A673 (cell line): ENCODE results near the gene PTHLH. TPM values are rescaled to one million over a fixed set of nuclear protein-coding genes. Genes with fewer than 3 reads are reported as not detected.

Source experiments
- BruUV-seq: library from RNA; stranded (reverse); fragments of 400-500 nt; replicated peaks from 2 replicates; lab custom pipeline; 2021; lab: Mats Ljungman, UMichigan
- CTCF ChIA-PET: fragments of 300-600 bp; sonication (Branson Sonifier 250); formaldehyde crosslinking; loops from one replicate; lab custom pipeline; 2022; ENCODE audit warnings: antibody characterized with exemption; lab: Charles Lee
- POLR2A ChIA-PET: fragments of 300-600 bp; sonication (Branson Sonifier 250); formaldehyde crosslinking; loops from one replicate; lab custom pipeline; 2022; ENCODE audit warnings: antibody characterized with exemption; ENCODE audit not compliant: low non-redundant PET; lab: Charles Lee
- DNase-seq: peaks from one replicate; pipeline ENCODE4 v3.0.0-alpha.2; 2015; ENCODE audit warnings: low spot score
- H3K27ac ChIP-seq: fragments of 200-600 bp; sonication (generic); 2 replicates; pipeline ENCODE4 v1.5.1; 2016; ENCODE audit warnings: mixed run types, low read depth, mild to moderate bottlenecking, mixed read lengths, antibody characterized with exemption, low read length; ENCODE audit not compliant: poor library complexity, severe bottlenecking
- H3K27me3 ChIP-seq: fragments of 200-600 bp; sonication (generic); replicated peaks from 2 replicates; pipeline ENCODE4 v1.6.1; 2017; ENCODE audit warnings: mixed run types, low read depth, mild to moderate bottlenecking, mixed read lengths, antibody characterized with exemption, low read length; ENCODE audit not compliant: insufficient read depth, poor library complexity
- H3K36me3 ChIP-seq: fragments of 200-600 bp; sonication (generic); 2 replicates; pipeline ENCODE4 v1.6.1; 2016; ENCODE audit warnings: mixed run types, mild to moderate bottlenecking, mixed read lengths, antibody characterized with exemption, low read length; ENCODE audit not compliant: insufficient read depth, poor library complexity, severe bottlenecking
- H3K4me1 ChIP-seq: fragments of 200-600 bp; sonication (generic); 2 replicates; pipeline ENCODE4 v1.6.1; 2017; ENCODE audit warnings: mixed run types, mild to moderate bottlenecking, mixed read lengths, antibody characterized with exemption, low read length; ENCODE audit not compliant: insufficient read depth, poor library complexity, severe bottlenecking
- H3K4me3 ChIP-seq: fragments of 200-600 bp; sonication (generic); 2 replicates; pipeline ENCODE4 v1.5.1; 2016; ENCODE audit warnings: low read depth, mixed run types, mild to moderate bottlenecking, mixed read lengths, low read length; ENCODE audit not compliant: poor library complexity, severe bottlenecking
- H3K9me3 ChIP-seq: fragments of 200-600 bp; sonication (generic); 2 replicates; pipeline ENCODE4 v1.6.1; 2016; ENCODE audit warnings: mixed run types, low read depth, mild to moderate bottlenecking, mixed read lengths, antibody characterized with exemption, low read length; ENCODE audit not compliant: poor library complexity, severe bottlenecking
- CTCF ChIP-seq: fragments of 300-800, 200-600 bp; sonication (generic); conservative IDR thresholded peaks from 2 replicates; pipeline ENCODE4 v1.5.1; 2017; ENCODE audit warnings: low read depth, mild to moderate bottlenecking, antibody characterized with exemption, low read length, moderate library complexity, mixed read lengths
- EZH2 ChIP-seq: fragments of 200-600 bp; sonication (generic); IDR thresholded peaks from 2 replicates; pipeline ENCODE4 v1.6.1; 2017; ENCODE audit warnings: borderline replicate concordance, low read depth, mild to moderate bottlenecking, mixed read lengths, antibody characterized with exemption, low read length; ENCODE audit not compliant: poor library complexity, severe bottlenecking
- intact Hi-C: fragments of 100-400 bp; cut with micrococcal nuclease; formaldehyde crosslinking; loops from one replicate; pipeline ENCODE4 v1.10.0; 2022; ENCODE audit not compliant: unreplicated experiment
- total RNA-seq: library from RNA; stranded (reverse); gene quantifications from 2 replicates; pipeline ENCODE4 v1.2.3, GENCODE V29; 2021

PTHLH gene
- total RNA-seq, 1 experiment from 2014 or later: 2.4 TPM

- no peak for DNase-seq
- H3K27ac ChIP-seq: no peak overlapping the region
- CTCF ChIA-PET: no interaction called here
- H3K27me3 ChIP-seq: no peaks in the 10 kb centered on the region
- intact Hi-C loops: no loop called here
- POLR2A ChIA-PET: no interaction called here
- no peak overlapping the region for H3K4me3 ChIP-seq
- H3K36me3 ChIP-seq: no peaks in the 10 kb centered on the region
- TF ChIP-seq CTCF (no peak), EZH2 (no peak)
- peaks cover 6% of the 10 kb centered on the region for H3K4me1 ChIP-seq
- H3K9me3 ChIP-seq: no peaks in the 10 kb centered on the region
- BruUV-seq: no TSS peak
Observed at GRCh38 chr12:27952510-27952909, 20.0 kb downstream of the PTHLH start.

- BruUV-seq: no TSS peak
- Histone ChIP-seq H3K27ac (no peak overlapping the region), H3K4me3 (no peak overlapping the region), H3K4me1 (peaks cover 6% of the 10 kb centered on the region), H3K27me3 (no peaks in the 10 kb centered on the region), H3K9me3 (no peaks in the 10 kb centered on the region), H3K36me3 (no peaks in the 10 kb centered on the region)
- intact Hi-C loops: no loop called here
- no peak for DNase-seq
- ChIA-PET CTCF (interaction anchor here (0.5 kb wide), 1 partner anchor 231 kb away, joined by 4 read pairs; no protein-coding TSS in a partner anchor), POLR2A (no interaction called here)
- TF ChIP-seq EZH2 (no peak), CTCF (no peak)
Observed at GRCh38 chr12:27951898-27952297, 20.6 kb downstream of the PTHLH start.

- BruUV-seq: no TSS peak
- Histone ChIP-seq H3K36me3 (no peaks in the 10 kb centered on the region), H3K4me3 (no peak overlapping the region), H3K27ac (no peak overlapping the region), H3K9me3 (no peaks in the 10 kb centered on the region), H3K4me1 (no peaks in the 10 kb centered on the region), H3K27me3 (no peaks in the 10 kb centered on the region)
- POLR2A ChIA-PET: no interaction called here
- DNase-seq: no peak
- intact Hi-C loops: no loop called here
- CTCF ChIA-PET: no interaction called here
- TF ChIP-seq CTCF (no peak), EZH2 (no peak)
Observed at GRCh38 chr12:27946421-27946820, 26.1 kb downstream of the PTHLH start.
